KBM-7 (cell line): ENCODE data around the gene G2E3.
"Not testable (repeated sequence)": the region's sequence is repeated elsewhere in the genome, so short reads cannot be mapped to it uniquely, and the experiment has no call there.

ENCODE experiments used
- DNase-seq: peaks from one replicate; pipeline ENCODE4 v3.0.0-alpha.2; 2015
- in situ Hi-C: fragments of 300-500 bp; cut with MboI; formaldehyde crosslinking; loops from 2 replicates; pipeline ENCODE4 v1.14.3; 2020; ENCODE audit warnings: low sequenced_read_pairs, low pct_unique_long_range_greater_than_20kb, mixed read lengths

Gene G2E3

DNA sequence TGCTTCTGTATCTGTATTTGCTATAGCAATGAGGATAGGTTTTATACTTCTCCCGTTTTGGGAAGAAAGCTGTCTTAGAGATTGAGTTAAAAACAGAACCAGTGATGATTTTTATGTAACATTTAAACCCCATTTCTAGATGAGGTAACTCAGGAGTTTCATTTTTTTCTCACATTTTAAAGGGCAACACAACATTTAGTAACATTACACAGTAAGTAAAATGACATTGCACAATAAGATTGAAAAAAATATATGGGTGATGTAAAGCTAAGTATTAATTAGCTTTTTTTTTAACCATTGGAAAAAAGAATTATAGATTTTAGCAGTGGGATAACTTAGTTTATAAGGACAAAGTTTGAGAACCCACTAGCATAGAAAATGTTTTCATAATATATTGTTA, 38.0 kb downstream of the G2E3 start:
- in situ Hi-C loops = no loop called here
- no peak for DNase-seq

DNA sequence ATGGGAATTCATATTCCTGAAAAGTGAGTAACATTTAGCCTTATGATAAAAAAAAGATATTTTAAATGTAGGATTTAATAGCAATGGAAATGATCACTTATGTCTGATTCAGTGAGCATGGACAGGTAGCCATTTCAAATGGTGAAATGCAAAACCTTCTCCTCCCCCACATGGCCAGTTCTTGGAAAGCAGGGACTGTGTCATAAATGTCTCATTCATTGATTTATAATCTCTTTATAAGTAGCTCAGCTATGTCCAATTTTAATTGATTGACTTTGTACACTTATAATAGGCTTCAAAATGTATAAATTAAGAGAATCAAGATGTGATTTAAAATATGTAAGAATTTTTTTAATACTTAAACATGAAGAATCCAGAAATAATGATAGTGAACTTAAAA, 38.5 kb downstream of the G2E3 start:
- no peak for DNase-seq
- in situ Hi-C loops = no loop called here

DNA sequence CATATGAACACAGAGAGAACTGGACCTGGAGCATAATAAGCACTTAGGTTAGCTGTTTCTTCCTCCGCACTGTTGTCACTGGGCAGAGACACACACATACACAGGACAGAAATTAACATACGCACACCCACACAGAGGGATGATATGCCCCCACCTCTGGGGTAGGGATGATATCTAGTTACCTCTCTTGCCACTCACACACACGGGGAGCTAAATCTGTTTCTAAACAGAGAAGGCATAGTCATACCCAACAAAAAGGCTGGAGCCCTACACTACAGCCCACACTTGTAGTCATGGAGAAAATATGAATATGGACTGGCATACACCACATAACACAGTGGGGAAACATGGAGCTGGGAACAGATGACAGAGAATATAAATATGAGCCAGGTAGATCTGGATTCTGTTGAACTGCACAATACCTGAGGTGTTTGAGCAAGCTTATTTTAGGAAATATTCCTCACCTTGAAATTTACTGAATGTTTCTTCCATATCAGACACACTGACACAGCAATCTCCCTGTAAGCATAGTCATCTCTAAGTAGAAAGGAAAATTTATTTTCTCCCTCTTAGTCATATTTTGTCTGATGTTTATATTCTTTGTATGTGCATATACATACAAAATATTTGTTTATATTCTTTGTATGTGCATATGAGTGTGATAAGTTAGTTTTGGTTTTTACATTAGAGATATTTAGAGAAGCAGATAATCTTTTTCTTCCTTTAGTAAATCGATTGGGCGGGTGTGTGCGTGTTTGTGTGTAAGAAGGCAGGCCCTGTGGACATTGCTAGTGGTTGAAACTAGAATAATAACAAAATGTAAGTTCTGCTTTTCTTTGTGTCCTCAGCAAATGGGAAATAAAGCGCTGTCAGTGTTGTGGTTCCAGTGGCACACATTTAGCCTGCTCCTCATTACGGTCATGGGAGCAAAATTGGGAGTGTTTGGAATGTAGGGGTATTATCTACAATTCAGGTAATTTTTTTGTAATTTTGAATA, 42.3 kb downstream of the G2E3 start:
- peak; percentile 38 for DNase-seq
- in situ Hi-C loops = no loop called here

DNA sequence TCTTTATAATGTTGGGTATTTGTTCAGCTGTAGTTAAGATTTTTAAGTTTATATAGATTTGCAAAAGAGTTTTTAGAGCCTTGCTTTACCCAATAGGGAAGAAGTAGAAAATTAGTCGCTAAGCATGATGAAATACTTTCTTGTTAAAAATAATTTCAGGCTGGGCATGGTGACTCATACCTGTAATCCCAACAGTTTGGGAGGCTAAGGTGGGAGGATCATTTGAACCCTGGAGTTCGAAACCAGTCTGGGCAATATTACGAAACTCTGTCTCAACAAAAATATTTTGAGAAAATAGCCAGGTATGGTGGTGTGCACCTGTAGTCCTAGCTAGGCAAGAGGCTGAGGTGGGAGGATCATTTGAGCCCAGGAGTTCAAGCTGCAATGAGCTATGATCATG, 44.4 kb downstream of the G2E3 start:
- DNase-seq = no peak
- in situ Hi-C loops = no loop called here

DNA sequence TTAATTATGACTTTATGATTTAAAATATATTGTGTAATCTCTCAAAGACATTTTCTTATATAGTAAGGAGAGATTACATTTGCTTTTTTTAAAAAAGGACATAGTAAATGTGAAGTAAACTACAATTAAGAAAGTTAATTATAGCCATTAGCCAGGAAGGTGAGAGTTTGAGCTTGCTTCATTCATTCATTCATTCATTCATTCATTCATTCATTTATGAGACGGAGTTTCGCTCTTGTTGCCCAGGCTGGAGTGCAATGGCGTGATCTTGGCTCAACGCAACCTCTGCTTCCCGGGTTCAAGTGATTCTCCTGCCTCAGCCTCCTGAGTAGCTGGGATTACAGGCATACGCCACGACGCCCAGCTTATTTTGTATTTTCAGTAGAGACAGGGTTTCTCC, 45.7 kb downstream of the G2E3 start:
- in situ Hi-C loops, DNase-seq: not testable (repeated sequence)

DNA sequence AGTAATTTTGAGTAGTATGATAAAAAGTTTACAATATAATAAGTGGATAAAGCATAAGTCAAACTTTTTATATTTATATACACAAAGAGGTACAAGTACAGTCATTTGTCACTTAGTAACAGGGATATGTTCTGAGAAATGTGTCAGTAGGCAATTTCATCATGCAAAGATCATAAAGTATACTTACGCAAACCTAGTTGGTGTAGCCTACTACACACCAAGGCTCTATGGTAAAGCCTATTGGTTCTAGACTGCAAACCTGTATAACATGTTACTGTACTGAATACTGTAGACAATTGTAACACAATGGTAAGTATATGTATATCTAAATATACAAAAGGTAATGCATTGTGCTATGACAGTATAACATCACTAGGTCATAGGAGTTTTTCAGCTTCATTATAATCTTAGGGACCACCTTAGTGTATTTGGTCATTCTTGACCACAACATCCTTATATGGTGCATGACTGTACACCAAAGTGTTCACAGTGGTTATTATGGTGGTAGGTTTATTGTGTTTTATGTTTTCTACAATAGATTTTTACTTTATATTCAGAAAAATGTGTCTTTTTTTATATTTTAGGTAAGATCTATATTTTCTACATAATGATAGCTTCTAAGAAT, 48.3 kb downstream of the G2E3 start:
- in situ Hi-C loops = no loop called here
- no peak for DNase-seq

DNA sequence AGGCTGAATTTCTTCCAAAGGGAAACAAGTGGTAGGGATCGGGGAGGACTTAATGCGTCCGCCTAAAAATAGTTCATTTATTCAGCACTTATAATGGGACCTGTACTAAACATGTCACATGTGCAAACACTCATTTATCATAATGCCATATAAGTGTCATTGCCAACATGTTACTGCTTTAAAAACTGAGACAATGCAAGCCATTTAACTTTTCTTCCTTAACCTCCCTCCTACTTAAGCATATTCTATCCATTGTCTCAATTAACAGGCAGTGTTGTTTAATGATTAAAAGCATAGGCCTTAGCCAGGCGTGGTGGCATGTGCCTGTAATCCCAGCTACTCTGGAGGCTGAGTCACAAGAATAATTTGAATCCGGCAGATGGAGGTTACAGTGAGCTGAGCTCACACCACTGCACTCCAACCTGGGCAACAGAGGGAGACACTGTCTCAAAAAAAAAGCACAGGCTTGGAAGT, 49.6 kb downstream of the G2E3 start:
- DNase-seq = no peak
- in situ Hi-C loops = no loop called here

DNA sequence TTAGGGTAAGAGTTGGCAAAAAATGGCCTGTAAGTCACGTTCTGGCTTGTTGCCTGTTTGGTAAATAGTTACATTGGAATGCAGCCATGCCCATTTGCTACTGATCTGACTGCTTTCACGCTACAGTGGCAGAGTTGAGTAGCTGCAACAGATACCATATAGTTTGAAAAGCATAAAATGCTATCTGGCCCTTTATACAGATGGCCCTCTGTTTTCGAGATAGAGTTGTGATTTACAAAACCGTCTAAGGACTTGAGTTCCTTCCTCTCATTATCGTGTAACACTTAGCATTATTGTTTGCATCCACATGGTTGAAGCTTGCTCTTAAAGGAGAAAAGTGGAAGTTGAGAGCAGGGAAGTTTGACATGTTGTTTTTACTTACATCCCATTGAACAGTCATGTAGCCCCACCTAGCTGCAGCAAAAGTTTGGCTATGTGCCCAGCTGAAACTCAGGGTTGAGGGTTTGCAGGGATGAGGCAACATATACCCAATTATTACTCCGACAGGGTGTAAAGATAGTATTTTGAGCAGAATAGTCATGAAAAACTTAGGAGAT, 51.9 kb downstream of the G2E3 start:
- peak; percentile 89 for DNase-seq
- in situ Hi-C loops = no loop called here

DNA sequence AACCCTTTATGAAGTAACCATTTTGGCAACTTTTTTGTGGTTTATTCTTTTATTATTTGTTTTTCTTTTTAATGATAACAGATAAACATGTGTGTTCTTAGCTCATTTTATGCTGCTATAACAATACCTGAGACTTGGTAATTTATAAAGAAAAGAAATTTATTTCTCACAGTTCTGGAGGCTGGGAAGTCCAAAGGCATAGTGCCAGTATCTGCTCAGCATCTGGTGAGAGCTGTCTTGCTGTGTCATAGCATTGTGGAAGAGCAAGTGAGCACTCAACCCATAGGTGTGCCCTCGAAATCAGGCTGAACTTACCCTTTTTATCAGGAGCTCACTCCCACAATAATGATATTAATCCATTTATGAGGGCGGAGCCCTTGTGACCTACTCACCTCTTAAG, 55.2 kb downstream of the G2E3 start:
- in situ Hi-C loops = no loop called here
- no peak for DNase-seq

DNA sequence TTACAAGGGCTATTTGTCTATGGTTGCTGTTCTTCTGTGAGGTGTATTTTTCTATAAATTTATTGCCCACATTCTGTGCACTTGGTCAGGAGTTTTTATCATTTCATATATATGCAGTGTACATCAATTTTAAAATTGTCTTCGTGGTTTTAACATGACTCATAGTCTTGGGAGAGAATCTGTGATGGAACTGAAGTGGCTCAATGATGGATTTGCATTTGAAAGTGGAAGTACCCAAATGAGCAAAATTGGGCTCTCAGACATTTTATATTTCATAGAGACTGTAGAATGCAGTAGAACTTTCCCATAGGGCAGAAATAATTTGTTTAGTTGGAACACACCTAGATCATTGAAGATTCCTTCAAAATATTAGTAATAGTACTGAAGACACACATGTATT, 61.2 kb downstream of the G2E3 start:
- DNase-seq = no peak
- in situ Hi-C loops = no loop called here

DNA sequence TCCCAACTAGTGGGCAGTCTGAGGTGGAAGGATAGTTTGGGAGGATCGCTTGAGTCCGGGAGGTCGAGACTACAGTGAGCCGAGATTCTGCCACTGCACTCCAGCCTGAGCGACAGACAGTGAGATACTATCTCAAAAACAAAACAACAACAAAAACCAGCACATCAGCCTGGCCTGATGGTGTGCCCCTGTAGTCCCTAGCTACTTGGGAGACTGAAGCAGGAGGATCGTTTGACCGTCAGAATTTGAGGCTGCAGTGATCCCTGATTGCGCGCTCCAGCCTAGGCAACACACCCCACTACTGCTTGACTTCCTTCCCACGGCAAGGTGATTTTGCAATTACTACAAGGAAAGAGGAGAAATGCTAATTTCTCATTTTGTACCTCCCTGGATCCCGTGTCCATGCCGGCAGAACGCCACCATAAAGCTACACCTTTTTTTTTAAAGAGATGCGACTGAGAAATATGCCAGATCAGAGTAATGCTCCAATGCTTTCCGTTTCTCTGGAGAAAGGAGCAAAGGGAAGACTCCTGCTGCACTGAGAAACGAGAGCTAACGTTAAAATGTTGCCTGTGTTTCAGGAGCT, 62.5 kb downstream of the G2E3 start:
- no peak for DNase-seq
- in situ Hi-C loops = no loop called here

DNA sequence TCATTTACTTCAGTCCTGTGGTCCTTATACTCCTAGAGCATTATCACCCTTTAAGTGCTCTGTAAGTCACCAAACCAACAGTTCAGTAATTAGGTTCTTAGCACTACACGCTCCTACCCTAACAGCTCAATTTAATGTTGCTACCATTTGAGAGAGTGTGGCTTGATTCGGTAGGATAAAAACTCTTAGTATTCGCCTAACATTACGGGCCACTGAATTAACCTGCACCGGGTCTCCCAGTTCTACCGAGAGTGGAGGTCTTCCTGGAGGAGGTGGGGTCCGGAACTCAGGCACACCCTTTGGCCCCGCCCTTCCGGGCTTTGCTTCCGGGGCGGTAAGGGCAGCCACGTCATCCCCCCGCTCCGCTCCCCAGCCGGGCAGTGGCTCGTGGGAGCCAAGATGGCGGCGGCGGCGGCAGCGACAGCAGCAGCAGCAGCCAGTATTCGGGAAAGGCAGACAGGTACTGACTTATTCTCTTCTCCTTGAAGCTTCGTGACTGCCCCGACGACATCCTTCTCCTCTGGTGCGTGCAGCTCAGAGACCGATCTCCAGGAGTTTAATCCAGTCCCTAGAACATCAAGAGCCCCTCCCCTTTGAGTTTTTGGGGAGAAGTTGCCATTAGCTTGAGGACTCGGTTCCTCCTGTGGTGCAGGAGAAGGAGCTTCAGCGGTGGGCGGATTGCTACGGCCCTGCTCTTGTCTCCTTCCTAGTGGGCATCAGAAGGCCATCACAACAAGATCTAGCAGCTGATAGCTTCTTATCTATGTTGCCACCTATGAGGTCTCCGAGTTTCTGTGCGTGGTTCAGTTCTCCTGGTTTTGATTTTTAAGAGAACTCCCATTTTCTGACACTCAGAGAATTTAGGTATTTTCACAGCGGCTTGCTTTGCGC, 63.2 kb downstream of the G2E3 start, which contains the start of gene SCFD1:
Gene SCFD1 (plus strand): TSS at position 380 of the 891 bp plus-strand sequence. CDS start 20 bp downstream, at position 400.
- peak; percentile 93 for DNase-seq
- in situ Hi-C loops = no loop called here

DNA sequence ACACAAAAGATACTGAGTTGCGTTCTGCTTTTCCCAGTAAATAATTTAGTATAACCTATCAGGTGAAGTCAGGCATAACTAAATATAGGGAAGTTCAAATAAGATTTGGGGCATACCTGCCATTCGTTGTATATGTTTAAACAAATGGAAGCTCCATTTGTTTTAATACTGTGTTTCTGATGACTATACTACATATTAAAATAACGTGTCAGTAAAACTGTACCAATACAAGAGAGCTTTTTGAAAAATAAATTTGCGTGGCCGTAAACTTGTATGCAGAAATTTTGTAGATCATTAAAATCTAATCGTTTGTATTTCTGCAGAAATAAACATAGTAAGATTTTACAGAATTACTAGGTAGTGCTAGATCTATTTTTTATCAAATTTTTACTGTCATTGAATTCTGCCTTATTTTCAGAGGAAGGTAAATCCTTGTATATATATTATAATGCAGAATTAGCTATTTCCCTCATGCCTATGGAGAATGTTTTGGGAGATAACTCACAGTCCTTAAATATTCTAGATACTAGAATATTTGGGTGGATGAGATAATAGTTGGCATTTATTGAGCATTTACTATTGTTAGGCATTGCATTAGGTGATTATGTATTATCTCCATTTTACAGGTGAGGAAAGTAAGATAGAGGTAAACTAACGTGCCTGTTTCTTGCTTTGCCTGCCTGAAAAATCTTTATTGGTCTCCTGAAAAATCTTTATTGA, 64.6 kb downstream of the G2E3 start:
- in situ Hi-C loops = no loop called here

DNA sequence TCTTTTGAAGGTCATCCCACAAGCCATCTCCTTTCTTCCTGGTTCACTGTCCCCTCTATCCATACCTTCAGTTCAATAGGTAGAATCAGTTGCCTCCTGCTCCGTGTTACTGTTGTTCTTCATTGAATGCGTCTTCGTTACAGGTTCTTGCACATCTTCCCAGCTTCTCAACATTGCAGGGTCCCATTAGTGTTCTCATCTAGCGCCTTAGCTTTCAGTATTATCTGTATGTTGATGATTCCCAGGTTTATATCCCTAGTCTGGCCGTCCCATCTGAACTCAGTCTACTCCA, 65.1 kb downstream of the G2E3 start:
- no peak for DNase-seq
- in situ Hi-C loops = no loop called here

More for the DNA sequence above, 64.6 kb downstream of the G2E3 start:
- DNase-seq = no peak

DNA sequence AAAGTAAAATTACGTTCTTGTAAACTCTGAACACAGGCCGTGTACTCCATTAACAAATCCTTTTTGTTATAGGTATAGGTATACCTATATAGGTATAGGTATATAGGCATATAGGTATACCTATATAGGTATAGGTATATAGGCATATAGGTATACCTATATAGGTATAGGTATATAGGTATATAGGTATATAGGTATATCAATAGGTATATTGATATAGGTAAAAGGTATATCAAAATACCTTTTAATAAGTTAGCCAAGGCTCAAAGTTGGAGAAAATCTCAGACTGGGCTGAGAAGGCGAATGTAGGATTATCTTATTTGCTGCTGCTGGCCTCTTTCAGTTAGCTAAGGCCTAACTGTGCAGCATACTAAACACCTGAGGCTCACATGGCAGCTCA, 66.6 kb downstream of the G2E3 start:
- in situ Hi-C loops = no loop called here

DNA sequence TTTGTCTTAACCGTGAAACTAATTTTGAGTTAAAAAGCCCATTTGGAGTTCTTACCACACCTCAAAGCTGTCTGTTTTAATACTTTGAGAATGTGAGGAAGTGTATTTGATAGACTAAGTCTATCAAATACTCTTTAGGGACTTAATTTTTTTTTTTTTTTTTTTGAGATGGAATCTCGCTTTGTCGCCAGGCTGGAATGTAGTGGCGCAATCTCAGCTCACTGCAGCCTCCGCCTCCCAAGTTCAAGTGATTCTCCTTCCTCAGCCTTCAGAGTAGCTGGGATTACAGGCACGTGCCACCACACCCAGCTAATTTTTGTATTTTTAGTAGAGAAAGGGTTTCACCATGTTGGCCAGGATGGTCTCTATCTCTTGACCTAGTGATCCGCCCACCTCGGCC, 70.5 kb downstream of the G2E3 start:
- in situ Hi-C loops, DNase-seq: not testable (repeated sequence)

More for the DNA sequence above, 66.6 kb downstream of the G2E3 start:
- no peak for DNase-seq

DNA sequence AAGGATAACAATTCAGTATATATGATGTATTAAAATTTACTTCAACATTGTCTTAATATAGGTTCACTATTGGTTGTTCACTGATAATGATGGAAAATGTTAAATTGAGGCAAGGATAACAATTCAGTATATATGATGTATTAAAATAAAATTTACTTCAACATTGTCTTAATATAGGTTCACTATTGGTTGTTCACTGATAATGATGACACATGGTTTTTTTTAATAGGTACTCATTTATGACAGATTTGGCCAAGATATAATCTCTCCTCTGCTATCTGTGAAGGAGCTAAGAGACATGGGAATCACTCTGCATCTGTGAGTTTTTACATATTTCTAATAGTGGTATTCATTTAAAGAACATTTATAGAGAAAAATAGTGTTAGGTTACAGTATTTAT, 71.3 kb downstream of the G2E3 start:
- in situ Hi-C loops = no loop called here
- no peak for DNase-seq

DNA sequence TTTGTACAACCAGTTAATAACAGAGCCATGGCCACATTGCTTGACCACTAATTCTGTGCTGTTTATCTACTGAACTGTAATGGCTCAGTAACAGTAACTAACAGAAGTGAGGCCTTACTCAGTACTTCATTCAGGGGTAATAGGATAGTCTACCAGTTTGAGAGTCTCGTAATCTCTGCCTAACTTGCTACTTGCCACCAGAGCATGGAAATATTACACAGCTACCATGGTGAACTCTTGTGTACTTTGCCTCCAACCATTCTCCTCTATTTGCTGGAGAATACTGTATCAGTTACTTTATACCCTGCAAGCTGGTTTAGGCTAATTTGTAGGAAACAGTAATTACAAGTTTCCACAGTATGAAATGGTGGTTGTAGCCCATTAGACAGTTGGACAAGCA, 73.8 kb downstream of the G2E3 start:
- no peak for DNase-seq
- in situ Hi-C loops = no loop called here
